ENCODE measurements around the gene DNAJC6.
"Not testable (repeated sequence)": the region's sequence is repeated elsewhere in the genome, so short reads cannot be mapped to it uniquely, and the experiment has no call there.

The DNAJC6 gene

GRCh38 chr1:65377496-65378246 lies 68.3 kb downstream of the DNAJC6 start:
- no peaks in the 10 kb centered on the region for H3K27me3 ChIP-seq (ENCODE audit: insufficient read depth, low read length, poor library complexity, severe bottlenecking)
- H3K79me2 ChIP-seq (ENCODE audit: insufficient read depth, low read length) = no peaks in the 10 kb centered on the region
- no peak overlapping the region for H3K4me2 ChIP-seq (ENCODE audit: low read depth, low read length, poor library complexity, severe bottlenecking)
- no peak for TF ChIP-seq EZH2phosphoT487 (IDR thresholded peaks at IDR 0.05; ENCODE audit: borderline replicate concordance)
- TF ChIP-seq CTCF (conservative IDR thresholded peaks at IDR 0.05; ENCODE audit: low read length) = no peak
- no peaks in the 10 kb centered on the region for H3F3A ChIP-seq (ENCODE audit: low read depth)
- H3K36me3 ChIP-seq (ENCODE audit: insufficient read depth, low read length) = no peaks in the 10 kb centered on the region
- H3K9ac ChIP-seq (ENCODE audit: low read depth, low read length, poor library complexity, severe bottlenecking) = no peak overlapping the region
- H3K9me2 ChIP-seq (replicated peaks; ENCODE audit: low read depth, low read length) = no peaks in the 10 kb centered on the region
- H3K4me1 ChIP-seq (ENCODE audit: insufficient read depth, low read length, poor library complexity, severe bottlenecking) = peaks cover 3% of the 10 kb centered on the region
- no peak overlapping the region for H3K4me3 ChIP-seq (ENCODE audit: low read length, poor library complexity, severe bottlenecking)
- no peak overlapping the region for H2AFZ ChIP-seq (ENCODE audit: low read length)
- no peaks in the 10 kb centered on the region for H4K20me1 ChIP-seq (ENCODE audit: insufficient read depth, low read length, poor library complexity, severe bottlenecking)
- H3K9me3 ChIP-seq (ENCODE audit: insufficient read depth, low read depth, low read length) = no peaks in the 10 kb centered on the region

- H3K27me3 ChIP-seq (ENCODE audit: insufficient read depth, low read length, poor library complexity, severe bottlenecking) = no peaks in the 10 kb centered on the region
- no peaks in the 10 kb centered on the region for H3K36me3 ChIP-seq (ENCODE audit: insufficient read depth, low read length)
- H3K4me3 ChIP-seq (ENCODE audit: low read length, poor library complexity, severe bottlenecking) = no peak overlapping the region
- no peaks in the 10 kb centered on the region for H4K20me1 ChIP-seq (ENCODE audit: insufficient read depth, low read length, poor library complexity, severe bottlenecking)
- peaks cover 3% of the 10 kb centered on the region for H3K4me1 ChIP-seq (ENCODE audit: insufficient read depth, low read length, poor library complexity, severe bottlenecking)
- H3K9me2 ChIP-seq (replicated peaks; ENCODE audit: low read depth, low read length) = no peaks in the 10 kb centered on the region
- no peaks in the 10 kb centered on the region for H3K79me2 ChIP-seq (ENCODE audit: insufficient read depth, low read length)
- no peaks in the 10 kb centered on the region for H3F3A ChIP-seq (ENCODE audit: low read depth)
- H2AFZ ChIP-seq (ENCODE audit: low read length) = no peak overlapping the region
- H3K4me2 ChIP-seq (ENCODE audit: low read depth, low read length, poor library complexity, severe bottlenecking) = no peak overlapping the region
- H3K9me3 ChIP-seq (ENCODE audit: insufficient read depth, low read depth, low read length) = no peaks in the 10 kb centered on the region
- TF ChIP-seq CTCF (conservative IDR thresholded peaks at IDR 0.05; ENCODE audit: low read length) = no peak
- no peak for TF ChIP-seq EZH2phosphoT487 (IDR thresholded peaks at IDR 0.05; ENCODE audit: borderline replicate concordance)
- H3K9ac ChIP-seq (ENCODE audit: low read depth, low read length, poor library complexity, severe bottlenecking) = no peak overlapping the region
These were observed 69.1 kb downstream of the DNAJC6 start for GRCh38 chr1:65378247-65378946.

- not testable (repeated sequence) for H3K79me2 ChIP-seq (ENCODE audit: insufficient read depth, low read length); H4K20me1 ChIP-seq (ENCODE audit: insufficient read depth, low read length, poor library complexity, severe bottlenecking); H3K9me3 ChIP-seq (ENCODE audit: insufficient read depth, low read depth, low read length); H3F3A ChIP-seq (ENCODE audit: low read depth); H2AFZ ChIP-seq (ENCODE audit: low read length); H3K4me1 ChIP-seq (ENCODE audit: insufficient read depth, low read length, poor library complexity, severe bottlenecking); H3K27me3 ChIP-seq (ENCODE audit: insufficient read depth, low read length, poor library complexity, severe bottlenecking); H3K9ac ChIP-seq (ENCODE audit: low read depth, low read length, poor library complexity, severe bottlenecking); H3K4me2 ChIP-seq (ENCODE audit: low read depth, low read length, poor library complexity, severe bottlenecking); H3K9me2 ChIP-seq (replicated peaks; ENCODE audit: low read depth, low read length); H3K4me3 ChIP-seq (ENCODE audit: low read length, poor library complexity, severe bottlenecking)
- H3K36me3 ChIP-seq (ENCODE audit: insufficient read depth, low read length) = peaks cover 17% of the 10 kb centered on the region; the same call in 1 of the 2 replicates
These were observed 75.1 kb downstream of the DNAJC6 start for GRCh38 chr1:65384426-65384825.
